ENCODE data around the gene ARV1.

DNA sequence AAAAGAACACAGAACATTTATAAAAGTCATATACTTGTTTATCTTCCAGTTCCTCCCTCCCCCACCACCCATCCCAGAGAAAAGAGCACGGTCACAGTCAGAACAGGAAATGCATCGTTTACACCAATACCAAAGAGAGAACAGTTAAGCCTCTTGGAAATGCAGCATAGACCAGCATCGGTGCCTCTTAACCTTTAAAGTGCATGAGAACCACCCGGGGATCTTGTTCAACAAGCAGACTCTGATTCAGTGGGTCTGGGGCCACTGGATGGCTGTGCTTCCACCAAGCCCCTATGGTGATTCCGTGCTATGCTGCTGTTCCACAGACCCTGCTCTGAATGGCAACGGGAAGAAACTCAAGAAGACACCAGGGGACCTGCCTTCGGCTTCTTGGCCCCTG lies 41.9 kb downstream of the ARV1 start:
- TF ChIP-seq, protein P1, sequence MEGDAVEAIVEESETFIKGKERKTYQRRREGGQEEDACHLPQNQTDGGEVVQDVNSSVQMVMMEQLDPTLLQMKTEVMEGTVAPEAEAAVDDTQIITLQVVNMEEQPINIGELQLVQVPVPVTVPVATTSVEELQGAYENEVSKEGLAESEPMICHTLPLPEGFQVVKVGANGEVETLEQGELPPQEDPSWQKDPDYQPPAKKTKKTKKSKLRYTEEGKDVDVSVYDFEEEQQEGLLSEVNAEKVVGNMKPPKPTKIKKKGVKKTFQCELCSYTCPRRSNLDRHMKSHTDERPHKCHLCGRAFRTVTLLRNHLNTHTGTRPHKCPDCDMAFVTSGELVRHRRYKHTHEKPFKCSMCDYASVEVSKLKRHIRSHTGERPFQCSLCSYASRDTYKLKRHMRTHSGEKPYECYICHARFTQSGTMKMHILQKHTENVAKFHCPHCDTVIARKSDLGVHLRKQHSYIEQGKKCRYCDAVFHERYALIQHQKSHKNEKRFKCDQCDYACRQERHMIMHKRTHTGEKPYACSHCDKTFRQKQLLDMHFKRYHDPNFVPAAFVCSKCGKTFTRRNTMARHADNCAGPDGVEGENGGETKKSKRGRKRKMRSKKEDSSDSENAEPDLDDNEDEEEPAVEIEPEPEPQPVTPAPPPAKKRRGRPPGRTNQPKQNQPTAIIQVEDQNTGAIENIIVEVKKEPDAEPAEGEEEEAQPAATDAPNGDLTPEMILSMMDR (IDR thresholded peaks at IDR 0.05), result no peak
- TF ChIP-seq POLR2AphosphoS5 (IDR thresholded peaks at IDR 0.05; ENCODE audit: low read depth, low read length) (no peak), SIN3A (IDR thresholded peaks at IDR 0.05; ENCODE audit: borderline replicate concordance, insufficient read depth, low read depth, low read length) (no peak), TCF7L2 (IDR thresholded peaks at IDR 0.05; ENCODE audit: low read depth, low read length) (no peak)
- TF ChIP-seq, protein P2, sequence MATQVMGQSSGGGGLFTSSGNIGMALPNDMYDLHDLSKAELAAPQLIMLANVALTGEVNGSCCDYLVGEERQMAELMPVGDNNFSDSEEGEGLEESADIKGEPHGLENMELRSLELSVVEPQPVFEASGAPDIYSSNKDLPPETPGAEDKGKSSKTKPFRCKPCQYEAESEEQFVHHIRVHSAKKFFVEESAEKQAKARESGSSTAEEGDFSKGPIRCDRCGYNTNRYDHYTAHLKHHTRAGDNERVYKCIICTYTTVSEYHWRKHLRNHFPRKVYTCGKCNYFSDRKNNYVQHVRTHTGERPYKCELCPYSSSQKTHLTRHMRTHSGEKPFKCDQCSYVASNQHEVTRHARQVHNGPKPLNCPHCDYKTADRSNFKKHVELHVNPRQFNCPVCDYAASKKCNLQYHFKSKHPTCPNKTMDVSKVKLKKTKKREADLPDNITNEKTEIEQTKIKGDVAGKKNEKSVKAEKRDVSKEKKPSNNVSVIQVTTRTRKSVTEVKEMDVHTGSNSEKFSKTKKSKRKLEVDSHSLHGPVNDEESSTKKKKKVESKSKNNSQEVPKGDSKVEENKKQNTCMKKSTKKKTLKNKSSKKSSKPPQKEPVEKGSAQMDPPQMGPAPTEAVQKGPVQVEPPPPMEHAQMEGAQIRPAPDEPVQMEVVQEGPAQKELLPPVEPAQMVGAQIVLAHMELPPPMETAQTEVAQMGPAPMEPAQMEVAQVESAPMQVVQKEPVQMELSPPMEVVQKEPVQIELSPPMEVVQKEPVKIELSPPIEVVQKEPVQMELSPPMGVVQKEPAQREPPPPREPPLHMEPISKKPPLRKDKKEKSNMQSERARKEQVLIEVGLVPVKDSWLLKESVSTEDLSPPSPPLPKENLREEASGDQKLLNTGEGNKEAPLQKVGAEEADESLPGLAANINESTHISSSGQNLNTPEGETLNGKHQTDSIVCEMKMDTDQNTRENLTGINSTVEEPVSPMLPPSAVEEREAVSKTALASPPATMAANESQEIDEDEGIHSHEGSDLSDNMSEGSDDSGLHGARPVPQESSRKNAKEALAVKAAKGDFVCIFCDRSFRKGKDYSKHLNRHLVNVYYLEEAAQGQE (IDR thresholded peaks at IDR 0.05; ENCODE audit: insufficient read depth in 1 of 2, low read depth in 2 of 2, low read length in 1 of 2), result no peak

Data from Panc1 (cell line).